WERI-Rb-1 (cell line): ENCODE data around the gene ARRDC4.

ENCODE experiments used
- DNase-seq: peaks from one replicate; pipeline ENCODE4 v3.0.0-alpha.2; 2020
- H3K27ac ChIP-seq: fragments of 250-450 bp; sonication (Bioruptor Pico); 2 replicates; pipeline ENCODE4 v1.5.1; 2020; ENCODE audit warnings: mild to moderate bottlenecking, moderate library complexity
- H3K27me3 ChIP-seq: fragments of 250-450 bp; sonication (Bioruptor Pico); 2 replicates; pipeline ENCODE4 v1.5.1; 2021; ENCODE audit warnings: mild to moderate bottlenecking, low read depth, moderate library complexity; ENCODE audit not compliant: insufficient read depth, severe bottlenecking
- H3K36me3 ChIP-seq: fragments of 250-450 bp; sonication (Bioruptor Pico); 2 replicates; pipeline ENCODE4 v1.5.1; 2020; ENCODE audit warnings: mild to moderate bottlenecking, moderate library complexity
- H3K4me3 ChIP-seq: 2 replicates; pipeline ENCODE4 v1.5.1; 2011; ENCODE audit warnings: low read depth, mild to moderate bottlenecking, control low read depth, low read length
- H3K9me3 ChIP-seq: fragments of 250-450 bp; sonication (Bioruptor Pico); 2 replicates; pipeline ENCODE4 v1.5.1; 2021; ENCODE audit warnings: mild to moderate bottlenecking, moderate library complexity; ENCODE audit not compliant: severe bottlenecking
- CTCF ChIP-seq: IDR thresholded peaks from 2 replicates; pipeline ENCODE4 v1.5.1; 2011; ENCODE audit warnings: low read depth, mild to moderate bottlenecking, control low read depth, inconsistent platforms, low read length

The ARRDC4 gene

GRCh38 chr15:97976766-97977503, 16.4 kb downstream of the ARRDC4 start:
- Histone ChIP-seq H3K36me3 (no peaks in the 10 kb centered on the region), H3K9me3 (no peaks in the 10 kb centered on the region), H3K27me3 (peaks cover 74% of the 10 kb centered on the region), H3K4me3 (no peak overlapping the region), H3K27ac (no peak overlapping the region)
- no peak for TF ChIP-seq CTCF
- DNase-seq = no peak

GRCh38 chr15:97977734-97978133, 17.2 kb downstream of the ARRDC4 start:
- H3K36me3 ChIP-seq = no peaks in the 10 kb centered on the region
- no peak for DNase-seq
- no peak for TF ChIP-seq CTCF
- peaks cover 76% of the 10 kb centered on the region for H3K27me3 ChIP-seq
- no peak overlapping the region for H3K27ac ChIP-seq
- no peaks in the 10 kb centered on the region for H3K9me3 ChIP-seq
- no peak overlapping the region for H3K4me3 ChIP-seq

DNA sequence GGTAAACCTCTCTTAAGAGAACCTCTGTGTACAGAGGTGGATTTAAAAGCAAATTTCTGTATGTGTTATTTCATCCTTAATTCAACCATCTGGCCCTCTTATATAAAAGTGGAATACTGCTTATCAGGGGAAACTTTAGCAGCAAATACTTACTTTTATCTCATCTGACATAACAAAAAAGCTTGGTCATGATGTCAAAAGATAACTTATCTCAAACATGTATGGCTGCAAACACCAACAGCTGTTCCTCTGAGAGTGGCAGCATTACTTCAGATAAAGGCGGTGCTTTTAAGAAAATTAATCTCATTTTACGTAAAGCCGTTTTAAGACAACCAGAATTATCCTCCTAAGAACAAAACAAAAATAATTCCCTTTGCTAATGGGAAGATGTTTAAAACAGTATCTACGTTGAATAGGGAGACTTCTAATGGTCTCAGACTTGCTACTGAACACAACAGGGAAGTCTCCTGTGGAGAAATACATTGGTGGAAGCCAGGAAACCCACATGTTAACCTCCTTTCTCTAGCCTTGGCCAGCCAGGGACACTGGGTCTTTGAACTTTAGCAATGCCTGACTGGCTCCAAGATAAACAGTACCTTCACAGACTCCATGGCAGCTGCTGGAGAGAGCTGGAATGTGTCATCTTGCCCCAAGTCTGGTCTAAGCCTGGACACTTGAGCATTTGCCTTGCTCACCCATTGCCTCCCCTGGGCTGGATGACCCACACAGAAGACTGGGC, 18.1 kb downstream of the ARRDC4 start:
- DNase-seq = no peak
- H3K27me3 ChIP-seq = peaks cover 79% of the 10 kb centered on the region
- H3K4me3 ChIP-seq = no peak overlapping the region
- H3K9me3 ChIP-seq = no peaks in the 10 kb centered on the region
- no peaks in the 10 kb centered on the region for H3K36me3 ChIP-seq
- no peak for TF ChIP-seq CTCF
- H3K27ac ChIP-seq = no peak overlapping the region

GRCh38 chr15:97979140-97979520, 18.6 kb downstream of the ARRDC4 start:
- TF ChIP-seq CTCF = no peak
- Histone ChIP-seq H3K36me3 (no peaks in the 10 kb centered on the region), H3K4me3 (no peak overlapping the region), H3K27ac (no peak overlapping the region), H3K27me3 (peaks cover 80% of the 10 kb centered on the region), H3K9me3 (no peaks in the 10 kb centered on the region)
- no peak for DNase-seq

DNA sequence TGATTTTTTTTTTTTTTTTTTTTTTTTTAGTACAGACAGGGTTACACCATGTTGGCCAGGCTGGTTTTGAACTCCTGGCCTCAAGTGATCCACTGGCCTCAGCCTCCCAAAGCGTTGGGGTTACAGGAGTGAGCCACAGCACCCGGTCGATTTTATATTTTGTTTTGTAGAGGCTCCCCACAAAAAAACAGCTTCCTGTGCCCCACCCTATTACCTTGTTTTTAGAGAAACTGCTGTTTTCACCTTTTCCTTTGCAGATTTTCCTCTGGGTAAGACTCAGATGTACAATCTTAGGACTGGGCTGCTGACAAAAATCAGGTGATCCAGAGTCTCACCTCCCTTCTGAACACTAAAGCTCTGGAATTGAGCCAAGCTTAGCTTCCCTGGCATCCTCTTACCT, 20.6 kb downstream of the ARRDC4 start:
- H3K4me3 ChIP-seq = no peak overlapping the region
- H3K36me3 ChIP-seq = no peaks in the 10 kb centered on the region
- no peak overlapping the region for H3K27ac ChIP-seq
- no peak for DNase-seq
- H3K27me3 ChIP-seq = peaks cover 66% of the 10 kb centered on the region
- no peaks in the 10 kb centered on the region for H3K9me3 ChIP-seq
- no peak for TF ChIP-seq CTCF
